Osteocyte (in vitro differentiated cells): Measurements from ENCODE around the gene DTYMK. TPM values are rescaled to one million over a fixed set of nuclear protein-coding genes. Genes with fewer than 3 reads are reported as not detected.

ENCODE experiments used
- DNase-seq: peaks from one replicate; pipeline ENCODE4 v3.0.0; 2021; ENCODE audit warnings: mixed read lengths; ENCODE audit not compliant: unreplicated experiment; ENCODE audit errors: extremely low spot score
- H3K27ac Mint-ChIP-seq: one replicate; pipeline ENCODE4 v1.8.0; 2021; ENCODE audit warnings: mild to moderate bottlenecking, mixed read lengths; ENCODE audit not compliant: unreplicated experiment
- H3K27me3 Mint-ChIP-seq: one replicate; pipeline ENCODE4 v1.8.0; 2021; ENCODE audit warnings: mixed read lengths; ENCODE audit not compliant: unreplicated experiment
- H3K36me3 Mint-ChIP-seq: one replicate; pipeline ENCODE4 v1.8.0; 2021; ENCODE audit warnings: mixed read lengths; ENCODE audit not compliant: unreplicated experiment
- H3K4me1 Mint-ChIP-seq: one replicate; pipeline ENCODE4 v1.8.0; 2021; ENCODE audit warnings: mixed read lengths; ENCODE audit not compliant: unreplicated experiment
- H3K4me3 Mint-ChIP-seq: one replicate; pipeline ENCODE4 v1.8.0; 2021; ENCODE audit warnings: mild to moderate bottlenecking, moderate library complexity, mixed read lengths; ENCODE audit not compliant: unreplicated experiment
- H3K9me3 Mint-ChIP-seq: one replicate; pipeline ENCODE4 v1.8.0; 2021; ENCODE audit warnings: mixed read lengths; ENCODE audit not compliant: unreplicated experiment
- CTCF ChIP-seq: fragments of 200-600 bp; sonication (generic); IDR thresholded peaks from 2 replicates; pipeline ENCODE4 v1.5.0; 2021; ENCODE audit warnings: antibody characterized with exemption, mild to moderate bottlenecking, moderate library complexity
- total RNA-seq: library from RNA; stranded (reverse); gene quantifications from 2 replicates; pipeline ENCODE4 v1.2.1, GENCODE V29; 2021

Gene DTYMK
- total RNA-seq, 1 donor from 2014 or later: 28.8 TPM

GRCh38 chr2:241654551-241654950, 32.1 kb downstream of the DTYMK start:
- Mint-ChIP-seq H3K4me3 (no peak overlapping the region), H3K9me3 (no peaks in the 10 kb centered on the region), H3K27me3 (no peaks in the 10 kb centered on the region), H3K4me1 (no peaks in the 10 kb centered on the region), H3K36me3 (peaks cover 43% of the 10 kb centered on the region), H3K27ac (no peak overlapping the region)
- DNase-seq: no peak
- TF ChIP-seq CTCF: no peak

- Mint-ChIP-seq H3K27ac (no peak overlapping the region), H3K36me3 (peaks cover 39% of the 10 kb centered on the region), H3K27me3 (no peaks in the 10 kb centered on the region), H3K4me1 (no peaks in the 10 kb centered on the region), H3K4me3 (no peak overlapping the region), H3K9me3 (no peaks in the 10 kb centered on the region)
- no peak for TF ChIP-seq CTCF
- no peak for DNase-seq
These were observed 33.3 kb downstream of the DTYMK start for GRCh38 chr2:241653210-241653750.

GRCh38 chr2:241652722-241653121, 33.9 kb downstream of the DTYMK start:
- Mint-ChIP-seq H3K27ac (no peak overlapping the region), H3K9me3 (no peaks in the 10 kb centered on the region), H3K4me3 (no peak overlapping the region), H3K4me1 (no peaks in the 10 kb centered on the region), H3K27me3 (no peaks in the 10 kb centered on the region), H3K36me3 (peaks cover 36% of the 10 kb centered on the region)
- no peak for TF ChIP-seq CTCF
- no peak for DNase-seq

- TF ChIP-seq CTCF: no peak
- Mint-ChIP-seq H3K4me1 (no peaks in the 10 kb centered on the region), H3K4me3 (no peak overlapping the region), H3K9me3 (no peaks in the 10 kb centered on the region), H3K36me3 (peaks cover 30% of the 10 kb centered on the region), H3K27ac (no peak overlapping the region), H3K27me3 (no peaks in the 10 kb centered on the region)
- no peak for DNase-seq
These were observed 34.5 kb downstream of the DTYMK start for GRCh38 chr2:241652142-241652541.

- H3K27me3 Mint-ChIP-seq: no peaks in the 10 kb centered on the region
- H3K9me3 Mint-ChIP-seq: no peaks in the 10 kb centered on the region
- H3K27ac Mint-ChIP-seq: no peak overlapping the region
- no peak overlapping the region for H3K4me3 Mint-ChIP-seq
- peaks cover 20% of the 10 kb centered on the region for H3K36me3 Mint-ChIP-seq
- TF ChIP-seq CTCF: no peak
- DNase-seq: no peak
- no peaks in the 10 kb centered on the region for H3K4me1 Mint-ChIP-seq
These were observed 36.7 kb downstream of the DTYMK start for GRCh38 chr2:241649927-241650326.
